NCI-H460 (cell line): ENCODE data around the gene TBXAS1. TPM values are rescaled to one million over a fixed set of nuclear protein-coding genes. Genes with fewer than 3 reads are reported as not detected.
A peak's percentile ranks its signal among the peaks of the same experiment; 100 is the strongest.

Source experiments
- DNase-seq: peaks from one replicate; pipeline ENCODE4 v3.0.0-alpha.2; 2016; ENCODE audit warnings: low read depth; ENCODE audit errors: extremely low read depth
- polyA plus RNA-seq: library from polyadenylated mRNA; depleted of rRNA; stranded (reverse); fragments of >200 nt; gene quantifications from 2 replicates; pipeline ENCODE4 v1.2.3, GENCODE V29; 2014; cell fraction: nucleus; rRNA removed
- total RNA-seq: library from RNA; depleted of rRNA; stranded (reverse); fragments of >200 nt; shearing (Covaris generic); gene quantifications from 2 replicates; pipeline ENCODE4 v1.2.3, GENCODE V29; 2014; rRNA removed

Gene TBXAS1
- total RNA-seq: 3.7 and 4.0 TPM in 2 replicates
- 2.6 and 7.3 TPM in 2 replicates for polyA plus RNA-seq

GRCh38 chr7:139829025-139829774 lies at the start of gene TBXAS1:
TSS of gene TBXAS1 (plus strand) at chr7:139829264. CDS start at chr7:139829391, 127 bp downstream.
- DNase-seq: no peak

GRCh38 chr7:139782932-139783331 lies 46.1 kb upstream of the TBXAS1 start:
- no peak for DNase-seq

- peak; percentile 35 for DNase-seq
Observed at GRCh38 chr7:139783647-139784385, 45.2 kb upstream of the TBXAS1 start.

- no peak for DNase-seq
Observed at GRCh38 chr7:139784648-139785047, 44.4 kb upstream of the TBXAS1 start.

- DNase-seq: no peak
Observed at GRCh38 chr7:139791316-139791715, 37.7 kb upstream of the TBXAS1 start.

- no peak for DNase-seq
Observed at GRCh38 chr7:139797607-139798006, 31.5 kb upstream of the TBXAS1 start.

- no peak for DNase-seq
Observed at GRCh38 chr7:139798221-139798620, 30.8 kb upstream of the TBXAS1 start.

- DNase-seq: no peak
Observed at GRCh38 chr7:139798892-139799291, 30.2 kb upstream of the TBXAS1 start.

- DNase-seq: no peak
Observed at GRCh38 chr7:139799586-139799985, 29.5 kb upstream of the TBXAS1 start.

GRCh38 chr7:139804571-139804970 lies 24.5 kb upstream of the TBXAS1 start:
- DNase-seq: no peak

- no peak for DNase-seq
Observed at GRCh38 chr7:139807009-139807408, 22.1 kb upstream of the TBXAS1 start.

- DNase-seq: no peak
Observed at GRCh38 chr7:139808427-139808826, 20.6 kb upstream of the TBXAS1 start.

GRCh38 chr7:139808846-139809442 lies 20.1 kb upstream of the TBXAS1 start:
- DNase-seq: no peak

GRCh38 chr7:139811066-139811465 lies 18.0 kb upstream of the TBXAS1 start:
- DNase-seq: no peak

GRCh38 chr7:139813151-139813550 lies 15.9 kb upstream of the TBXAS1 start:
- no peak for DNase-seq

GRCh38 chr7:139813689-139814088 lies 15.4 kb upstream of the TBXAS1 start:
- no peak for DNase-seq

- DNase-seq: no peak
Observed at GRCh38 chr7:139817249-139817648, 11.8 kb upstream of the TBXAS1 start.

- no peak for DNase-seq
Observed at GRCh38 chr7:139820089-139820488, 9.0 kb upstream of the TBXAS1 start.

GRCh38 chr7:139821349-139822105 lies 7.5 kb upstream of the TBXAS1 start:
- no peak for DNase-seq

- DNase-seq: no peak
Observed at GRCh38 chr7:139822855-139823254, 6.2 kb upstream of the TBXAS1 start.
